H1 (cell line): ENCODE data around the gene SLC32A1.

Experiments
- HDAC6 ChIP-seq: IDR thresholded peaks from one replicate; pipeline ENCODE4 v1.7.1; 2012; ENCODE audit warnings: low read depth, mild to moderate bottlenecking, inconsistent platforms, low read length, moderate library complexity
- POLR2AphosphoS5 ChIP-seq: IDR thresholded peaks from 2 replicates; pipeline ENCODE4 v1.6.1; 2011; ENCODE audit warnings: low read depth, low read length
- RBBP5 ChIP-seq: IDR thresholded peaks from 2 replicates; pipeline ENCODE4 v1.7.1; 2012; ENCODE audit warnings: low read depth, mild to moderate bottlenecking, inconsistent platforms, low read length, moderate library complexity, borderline replicate concordance
- TF ChIP-seq, protein P1 (sequence below): IDR thresholded peaks from 2 replicates; pipeline ENCODE4 v1.6.1; 2011; ENCODE audit warnings: low read length, improper control_type of control experiment
- TF ChIP-seq, protein P2 (sequence below), 3 experiments: IDR thresholded peaks; 1 replicate in 2 of 3; 2 replicates in 1 of 3; pipeline versions ENCODE4 v1.5.1 to v1.6.1; 2011; ENCODE audit warnings: low read length in 3 of 3, mild to moderate bottlenecking in 3 of 3, inconsistent platforms in 2 of 3, low read depth in 1 of 3, moderate library complexity in 1 of 3; ENCODE audit not compliant: insufficient read depth in 1 of 3; ENCODE audit errors: control extremely low read depth in 1 of 3

DNA sequence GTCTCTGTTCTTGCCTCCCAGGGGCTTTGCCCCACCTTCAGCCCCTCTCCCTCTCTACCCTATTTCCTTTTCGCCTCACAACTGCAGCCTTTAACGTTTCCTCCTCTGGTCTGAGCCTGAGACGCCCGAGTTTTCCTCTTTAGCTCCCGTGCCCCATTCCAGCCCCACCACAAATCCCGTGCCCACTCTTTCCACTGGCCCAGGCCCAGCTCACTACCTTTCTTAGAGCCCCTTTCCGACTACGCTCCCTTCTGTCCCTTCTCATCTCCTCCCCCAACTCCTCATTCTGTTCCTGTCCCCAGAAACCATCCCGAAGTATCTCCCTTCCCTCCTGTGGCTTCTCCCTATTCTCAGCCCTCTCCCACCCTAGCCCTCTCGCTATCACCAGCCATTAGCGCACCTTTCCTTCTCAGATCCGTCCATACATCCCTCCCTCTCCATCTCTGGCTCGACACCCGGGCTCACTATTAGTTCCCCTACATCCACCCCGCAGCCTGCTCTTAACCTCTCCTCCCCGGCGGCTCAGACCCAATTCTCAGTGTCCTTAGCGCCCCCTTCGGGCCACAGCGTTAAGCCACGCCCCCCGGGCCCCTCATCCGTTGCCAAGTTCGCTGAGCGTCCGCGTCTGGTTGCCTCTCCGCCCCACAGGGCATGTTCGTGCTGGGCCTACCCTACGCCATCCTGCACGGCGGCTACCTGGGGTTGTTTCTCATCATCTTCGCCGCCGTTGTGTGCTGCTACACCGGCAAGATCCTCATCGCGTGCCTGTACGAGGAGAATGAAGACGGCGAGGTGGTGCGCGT is 2.7 kb downstream of the SLC32A1 start:
- TF ChIP-seq, protein P1, sequence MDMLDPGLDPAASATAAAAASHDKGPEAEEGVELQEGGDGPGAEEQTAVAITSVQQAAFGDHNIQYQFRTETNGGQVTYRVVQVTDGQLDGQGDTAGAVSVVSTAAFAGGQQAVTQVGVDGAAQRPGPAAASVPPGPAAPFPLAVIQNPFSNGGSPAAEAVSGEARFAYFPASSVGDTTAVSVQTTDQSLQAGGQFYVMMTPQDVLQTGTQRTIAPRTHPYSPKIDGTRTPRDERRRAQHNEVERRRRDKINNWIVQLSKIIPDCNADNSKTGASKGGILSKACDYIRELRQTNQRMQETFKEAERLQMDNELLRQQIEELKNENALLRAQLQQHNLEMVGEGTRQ: no peak
- no peak; the same call in 1 of the 2 replicates for TF ChIP-seq RBBP5
- TF ChIP-seq, protein P2, sequence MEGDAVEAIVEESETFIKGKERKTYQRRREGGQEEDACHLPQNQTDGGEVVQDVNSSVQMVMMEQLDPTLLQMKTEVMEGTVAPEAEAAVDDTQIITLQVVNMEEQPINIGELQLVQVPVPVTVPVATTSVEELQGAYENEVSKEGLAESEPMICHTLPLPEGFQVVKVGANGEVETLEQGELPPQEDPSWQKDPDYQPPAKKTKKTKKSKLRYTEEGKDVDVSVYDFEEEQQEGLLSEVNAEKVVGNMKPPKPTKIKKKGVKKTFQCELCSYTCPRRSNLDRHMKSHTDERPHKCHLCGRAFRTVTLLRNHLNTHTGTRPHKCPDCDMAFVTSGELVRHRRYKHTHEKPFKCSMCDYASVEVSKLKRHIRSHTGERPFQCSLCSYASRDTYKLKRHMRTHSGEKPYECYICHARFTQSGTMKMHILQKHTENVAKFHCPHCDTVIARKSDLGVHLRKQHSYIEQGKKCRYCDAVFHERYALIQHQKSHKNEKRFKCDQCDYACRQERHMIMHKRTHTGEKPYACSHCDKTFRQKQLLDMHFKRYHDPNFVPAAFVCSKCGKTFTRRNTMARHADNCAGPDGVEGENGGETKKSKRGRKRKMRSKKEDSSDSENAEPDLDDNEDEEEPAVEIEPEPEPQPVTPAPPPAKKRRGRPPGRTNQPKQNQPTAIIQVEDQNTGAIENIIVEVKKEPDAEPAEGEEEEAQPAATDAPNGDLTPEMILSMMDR (IDR thresholded peaks at IDR 0.05; ENCODE audit: control extremely low read depth in 1 of 3, insufficient read depth in 1 of 3, low read depth in 1 of 3, low read length in 3 of 3): peak; percentile 80 to 92 (median 89)
- TF ChIP-seq HDAC6: no peak
- TF ChIP-seq POLR2AphosphoS5: no peak
